ENCODE results near the gene TMEM38A.
"Not testable (repeated sequence)": the region's sequence is repeated elsewhere in the genome, so short reads cannot be mapped to it uniquely, and the experiment has no call there.

TMEM38A gene

GRCh38 chr19:16726916-16727315, 66.0 kb downstream of the TMEM38A start:
- in situ Hi-C loops (cut with MboI; ENCODE audit: low pct_unique_long_range_greater_than_20kb, low sequenced_read_pairs), result no loop called here
- no peak for DNase-seq

GRCh38 chr19:16735650-16736266, 74.8 kb downstream of the TMEM38A start:
- DNase-seq; in situ Hi-C loops (cut with MboI; ENCODE audit: low pct_unique_long_range_greater_than_20kb, low sequenced_read_pairs): not testable (repeated sequence)

GRCh38 chr19:16736709-16737108, 75.8 kb downstream of the TMEM38A start:
- no peak for DNase-seq
- in situ Hi-C loops (cut with MboI; ENCODE audit: low pct_unique_long_range_greater_than_20kb, low sequenced_read_pairs), result no loop called here

DNA sequence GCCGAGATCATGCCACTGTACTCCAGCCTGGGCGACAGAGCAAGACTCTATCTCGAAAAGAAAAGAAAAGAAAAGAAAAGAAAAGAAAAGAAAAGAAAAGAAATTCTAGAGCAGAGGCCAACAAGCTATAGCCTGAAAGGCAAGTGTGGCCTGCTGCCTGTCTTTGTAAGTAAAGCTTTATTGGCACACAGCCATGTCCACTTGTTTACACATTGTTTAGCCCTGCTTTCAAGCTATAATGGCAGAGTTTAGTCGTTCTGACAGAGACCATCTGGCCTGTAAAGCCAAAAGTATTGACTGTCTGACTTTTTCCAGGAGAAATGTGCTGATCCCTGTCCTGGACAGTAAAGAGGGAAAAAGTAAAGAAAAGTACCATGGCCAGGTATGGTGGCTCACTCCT, 77.0 kb downstream of the TMEM38A start:
- in situ Hi-C loops (cut with MboI; ENCODE audit: low pct_unique_long_range_greater_than_20kb, low sequenced_read_pairs), result no loop called here
- DNase-seq, result no peak

DNA sequence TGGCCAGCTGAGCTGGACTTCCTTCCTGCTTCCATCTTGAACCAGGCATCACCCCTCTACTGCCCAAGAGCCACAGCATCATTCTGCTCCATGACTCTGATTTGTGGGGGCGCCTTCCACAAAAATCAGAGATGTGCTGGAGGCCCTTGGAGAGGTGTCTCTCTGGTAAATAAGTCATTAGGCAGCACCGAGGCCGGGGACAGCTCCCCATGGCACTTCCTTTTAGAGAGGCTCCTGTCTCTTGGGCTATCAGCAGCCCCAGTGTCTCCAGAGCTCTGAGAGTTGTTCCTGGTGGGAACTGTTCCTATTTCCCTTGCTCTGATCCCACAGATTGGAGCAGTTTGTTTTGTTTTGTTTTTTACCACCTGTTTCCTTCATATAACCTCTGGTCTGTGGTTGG, 78.6 kb downstream of the TMEM38A start:
- in situ Hi-C loops (cut with MboI; ENCODE audit: low pct_unique_long_range_greater_than_20kb, low sequenced_read_pairs), result no loop called here
- DNase-seq, result peak; percentile 26
